Endothelial cell of umbilical vein (primary cell): ENCODE measurements around the gene PRX. TPM values are rescaled to one million over a fixed set of nuclear protein-coding genes. Genes with fewer than 3 reads are reported as not detected.

Source experiments
- BruUV-seq: library from RNA; stranded (reverse); fragments of 400-500 nt; replicated peaks from 2 replicates; lab custom pipeline; 2021; lab: Mats Ljungman, UMichigan
- CTCF ChIA-PET: fragments of 300-600, 350-600 bp; sonication (Branson Sonifier 250); formaldehyde crosslinking; loops from one replicate; lab custom pipeline; 2021; ENCODE audit warnings: antibody characterized with exemption, inconsistent platforms; lab: Charles Lee
- POLR2A ChIA-PET: fragments of 300-600, 350-600 bp; sonication (Branson Sonifier 250); formaldehyde crosslinking; loops from one replicate; lab custom pipeline; 2021; ENCODE audit warnings: antibody characterized with exemption, inconsistent platforms; lab: Charles Lee
- DNase-seq: peaks from one replicate; pipeline ENCODE4 v3.0.0-alpha.2; 2011; ENCODE audit warnings: low read depth, low spot score
- FAIRE-seq: peaks from 2 replicates; lab custom pipeline; 2011; peaks lifted over from hg19 to GRCh38; lab: Jason Lieb, UNC
- H2AFZ ChIP-seq: 2 replicates; pipeline ENCODE4 v1.6.0; 2012; ENCODE audit warnings: low read depth, low read length, control low read depth, inconsistent platforms
- H3K27ac ChIP-seq: 2 replicates; pipeline ENCODE4 v1.5.1; 2011; ENCODE audit warnings: low read depth, mild to moderate bottlenecking, control low read depth, low read length, moderate library complexity; ENCODE audit not compliant: insufficient read depth
- H3K27me3 ChIP-seq, 2 experiments: 2 replicates each; pipeline versions ENCODE4 v1.6.0 to v1.6.1; 2011; ENCODE audit warnings: low read length in 2 of 2, mixed read lengths in 1 of 2; ENCODE audit not compliant: control insufficient read depth in 2 of 2, insufficient read depth in 2 of 2
- H3K36me3 ChIP-seq, 2 experiments: 2 replicates in 1 of 2; 3 replicates in 1 of 2; pipeline ENCODE4 v1.5.1; 2011; ENCODE audit warnings: low read length in 2 of 2, mild to moderate bottlenecking in 1 of 2, moderate library complexity in 1 of 2; ENCODE audit not compliant: control insufficient read depth in 2 of 2, insufficient read depth in 2 of 2; ENCODE audit errors: extremely low read depth in 1 of 2
- H3K4me1 ChIP-seq: 3 replicates; pipeline ENCODE4 v1.5.1; 2011; ENCODE audit warnings: mild to moderate bottlenecking, low read length; ENCODE audit not compliant: control insufficient read depth, insufficient read depth; ENCODE audit errors: extremely low read depth
- H3K4me2 ChIP-seq: 2 replicates; pipeline ENCODE4 v1.6.1; 2011; ENCODE audit warnings: low read length, control low read depth, mixed read lengths; ENCODE audit not compliant: insufficient read depth
- H3K4me3 ChIP-seq, 3 experiments: fragments of 200-600 bp in 1 of 3; sonication (generic), shearing (Covaris generic) in 1 of 3; replicated peaks in 1 of 3; 2 replicates each; pipeline ENCODE4 v1.5.1; 2011 to 2016; ENCODE audit warnings: control low read depth in 3 of 3, low read length in 3 of 3, mild to moderate bottlenecking in 2 of 3, inconsistent platforms in 1 of 3, low read depth in 1 of 3, moderate library complexity in 1 of 3; ENCODE audit not compliant: insufficient read depth in 1 of 3
- H3K79me2 ChIP-seq: 2 replicates; pipeline ENCODE4 v1.6.0; 2012; ENCODE audit warnings: low read length, inconsistent platforms; ENCODE audit not compliant: control insufficient read depth, insufficient read depth
- H3K9ac ChIP-seq: replicated peaks from 2 replicates; pipeline ENCODE3; 2011; ENCODE audit warnings: low read length, control low read depth; ENCODE audit not compliant: insufficient read depth; ENCODE audit errors: extremely low read depth
- H3K9me1 ChIP-seq: replicated peaks from 3 replicates; pipeline ENCODE4 v1.6.0; 2011; ENCODE audit warnings: mild to moderate bottlenecking, low read length; ENCODE audit not compliant: control insufficient read depth, insufficient read depth; ENCODE audit errors: extremely low read depth
- H3K9me3 ChIP-seq: replicated peaks from 2 replicates; pipeline ENCODE4 v1.5.1; 2012; ENCODE audit warnings: low read length, inconsistent platforms; ENCODE audit not compliant: control insufficient read depth, insufficient read depth
- H4K20me1 ChIP-seq: replicated peaks from 2 replicates; pipeline ENCODE3; 2011; ENCODE audit warnings: mild to moderate bottlenecking, low read length; ENCODE audit not compliant: control insufficient read depth, insufficient read depth; ENCODE audit errors: extremely low read depth
- CTCF ChIP-seq, 2 donors: IDR thresholded peaks; 1 replicate in 1 of 2; 2 replicates in 1 of 2; pipeline ENCODE4 v1.5.1; 2011; ENCODE audit warnings: low read length in 2 of 2, mild to moderate bottlenecking in 2 of 2, moderate library complexity in 2 of 2, control low read depth in 1 of 2, inconsistent platforms in 1 of 2, low read depth in 1 of 2; ENCODE audit not compliant: insufficient read depth in 1 of 2; ENCODE audit errors: extremely low read depth in 1 of 2
- EZH2 ChIP-seq: IDR thresholded peaks from 2 replicates; pipeline ENCODE4 v1.6.1; 2012; ENCODE audit warnings: borderline replicate concordance, low read depth, mild to moderate bottlenecking, moderate library complexity, low read length, inconsistent platforms; ENCODE audit not compliant: severe bottlenecking
- FOS ChIP-seq: IDR thresholded peaks from 2 replicates; pipeline ENCODE4 v1.6.1; 2011; ENCODE audit warnings: mild to moderate bottlenecking, low read length, moderate library complexity, borderline replicate concordance; ENCODE audit not compliant: insufficient read depth
- GATA2 ChIP-seq: IDR thresholded peaks from 2 replicates; pipeline ENCODE4 v1.7.0; 2011; ENCODE audit warnings: low read depth, mild to moderate bottlenecking, moderate library complexity, mixed read lengths, low read length; ENCODE audit not compliant: insufficient read length, insufficient read depth
- JUN ChIP-seq: IDR thresholded peaks from 2 replicates; pipeline ENCODE4 v1.6.1; 2011; ENCODE audit warnings: borderline replicate concordance, low read depth; ENCODE audit not compliant: insufficient read length, insufficient read depth
- MAX ChIP-seq: IDR thresholded peaks from 2 replicates; pipeline ENCODE4 v1.6.1; 2011; ENCODE audit not compliant: insufficient read depth, insufficient read length
- MYC ChIP-seq: IDR thresholded peaks from one replicate; pipeline ENCODE4 v1.6.1; 2011; ENCODE audit warnings: mild to moderate bottlenecking, low read depth, low read length
- POLR2A ChIP-seq: IDR thresholded peaks from 2 replicates; pipeline ENCODE4 v1.6.1; 2012; ENCODE audit warnings: low read depth, mild to moderate bottlenecking, control low read depth, low read length
- POLR2AphosphoS5 ChIP-seq: IDR thresholded peaks from 2 replicates; pipeline ENCODE4 v1.6.1; 2012; ENCODE audit warnings: low read depth, mild to moderate bottlenecking, control low read depth, low read length, moderate library complexity; ENCODE audit not compliant: insufficient read depth
- dilution Hi-C: fragments of 300-500 bp; cut with MboI; formaldehyde crosslinking; loops from one replicate; pipeline ENCODE4 v1.15.0; 2019; ENCODE audit warnings: low sequenced_read_pairs; ENCODE audit not compliant: extremely low pct_ligation_motif_present
- intact Hi-C: fragments of 100-400 bp; cut with micrococcal nuclease; formaldehyde crosslinking; loops from one replicate; pipeline ENCODE4 v1.10.0; 2022
- polyA plus RNA-seq, 4 experiments: library from polyadenylated mRNA; depleted of rRNA in 3 of 4; stranded (reverse) in 3 of 4; unstranded in 1 of 4; fragments of >200 nt; gene quantifications; 2 replicates each; pipeline versions ENCODE4 v1.2.1 to v1.2.3, GENCODE V29; 2011 to 2012; ENCODE audit warnings: missing spikeins in 1 of 4
- total RNA-seq: library from RNA; stranded (reverse); gene quantifications from 2 replicates; pipeline ENCODE4 v1.2.3, GENCODE V29; 2021

PRX gene
- total and polyA plus RNA-seq, 2 donors (not counting 3 experiments of a cell fraction or from before 2014, with no cell fraction given): 0.80 to 1.3 TPM

- DNase-seq (no peak), FAIRE-seq (no peak)
- TF ChIP-seq POLR2AphosphoS5: no peak
- no peak for TF ChIP-seq MAX
- no peak for TF ChIP-seq POLR2A
- no peak for TF ChIP-seq JUN
- no peak for TF ChIP-seq GATA2
- no peak for TF ChIP-seq EZH2
- no peak for TF ChIP-seq CTCF (IDR thresholded peaks at IDR 0.05; ENCODE audit: extremely low read depth in 1 of 2, insufficient read depth in 1 of 2, low read depth in 1 of 2, low read length in 2 of 2)
- no peak for TF ChIP-seq MYC
- no peak for TF ChIP-seq FOS
- H3K79me2 ChIP-seq: peaks cover 5% of the 10 kb centered on the region
- H2AFZ ChIP-seq: peak overlapping the region; percentile 90
- ChIA-PET CTCF (interaction anchor here (0.7 to 1.0 kb wide), 2 partner anchors 13 to 112 kb away, joined by 3 read pairs; no protein-coding TSS in a partner anchor), POLR2A (no interaction called here)
- intact Hi-C loops: no loop called here
- dilution Hi-C loops: no loop called here
- H3K9me3 ChIP-seq: no peaks in the 10 kb centered on the region
- H3K4me2 ChIP-seq: no peak overlapping the region
- BruUV-seq: no TSS peak
- peaks cover 19% of the 10 kb centered on the region for H3K4me1 ChIP-seq
- no peak overlapping the region for H3K4me3 ChIP-seq
- H3K9ac ChIP-seq: no peak overlapping the region
- peak overlapping the region; percentile 13 for H3K27ac ChIP-seq
- no peaks in the 10 kb centered on the region for H4K20me1 ChIP-seq
- H3K36me3 ChIP-seq: peaks cover 3 to 5% of the 10 kb centered on the region in 2 experiments
- H3K27me3 ChIP-seq: no peaks in the 10 kb centered on the region
- no peaks in the 10 kb centered on the region for H3K9me1 ChIP-seq
These were observed 4.4 kb upstream of the PRX start for GRCh38 chr19:40417643-40417981.
